Measurements from ENCODE around the gene NUDT19.
"Not testable (repeated sequence)": the region's sequence is repeated elsewhere in the genome, so short reads cannot be mapped to it uniquely, and the experiment has no call there.

The NUDT19 gene

DNA sequence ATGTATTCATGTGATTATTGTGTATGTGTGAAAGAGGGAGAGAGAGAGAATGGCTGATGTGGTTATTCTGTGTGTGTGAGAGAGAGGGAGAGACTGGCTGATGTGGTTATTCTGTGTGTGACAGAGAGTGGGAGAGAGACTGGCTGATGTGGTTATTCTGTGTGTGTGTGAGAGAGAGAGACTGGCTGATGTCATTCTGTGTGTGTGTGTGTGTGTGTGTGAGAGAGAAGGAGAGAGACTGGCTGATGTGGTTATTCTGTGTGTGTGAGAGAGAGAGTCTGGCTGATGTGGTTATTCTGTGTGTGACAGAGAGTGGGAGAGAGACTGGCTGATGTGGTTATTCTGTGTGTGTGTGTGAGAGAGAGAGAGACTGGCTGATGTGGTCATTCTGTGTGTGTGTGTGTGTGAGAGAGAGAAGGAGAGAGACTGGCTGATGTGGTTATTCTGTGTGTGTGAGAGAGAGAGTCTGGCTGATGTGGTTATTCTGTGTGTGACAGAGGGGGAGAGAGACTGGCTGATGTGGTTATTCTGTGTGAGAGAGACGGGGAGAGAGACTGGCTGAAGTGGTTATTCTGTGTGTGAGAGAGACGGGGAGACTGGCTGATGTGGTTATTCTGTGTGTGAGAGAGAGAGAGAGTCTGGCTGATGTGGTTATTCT, 54.1 kb downstream of the NUDT19 start:
- POLR2A ChIA-PET, result interaction anchor here (1.0 kb wide), 1 partner anchor 54 kb away, joined by 3 read pairs; the partner anchor contains the start of gene NUDT19
- TF ChIP-seq, protein P1, sequence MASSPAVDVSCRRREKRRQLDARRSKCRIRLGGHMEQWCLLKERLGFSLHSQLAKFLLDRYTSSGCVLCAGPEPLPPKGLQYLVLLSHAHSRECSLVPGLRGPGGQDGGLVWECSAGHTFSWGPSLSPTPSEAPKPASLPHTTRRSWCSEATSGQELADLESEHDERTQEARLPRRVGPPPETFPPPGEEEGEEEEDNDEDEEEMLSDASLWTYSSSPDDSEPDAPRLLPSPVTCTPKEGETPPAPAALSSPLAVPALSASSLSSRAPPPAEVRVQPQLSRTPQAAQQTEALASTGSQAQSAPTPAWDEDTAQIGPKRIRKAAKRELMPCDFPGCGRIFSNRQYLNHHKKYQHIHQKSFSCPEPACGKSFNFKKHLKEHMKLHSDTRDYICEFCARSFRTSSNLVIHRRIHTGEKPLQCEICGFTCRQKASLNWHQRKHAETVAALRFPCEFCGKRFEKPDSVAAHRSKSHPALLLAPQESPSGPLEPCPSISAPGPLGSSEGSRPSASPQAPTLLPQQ (tag by site-specific recombination; IDR thresholded peaks at IDR 0.05), result 0 out of 2 replicates have a peak, but pooled peaks have one; percentile 33
- peak; percentile 62 for TF ChIP-seq ZFHX2 (tag by site-specific recombination; conservative IDR thresholded peaks at IDR 0.05)
- TF ChIP-seq ZNF548 (tag by site-specific recombination; IDR thresholded peaks at IDR 0.05), result 0 out of 2 replicates have a peak, but pooled peaks have one; percentile 6
- peak; percentile 56; the same call in 1 of the 2 replicates for TF ChIP-seq ZNF366 (tag by site-specific recombination; conservative IDR thresholded peaks at IDR 0.05)
- TF ChIP-seq, protein P2, sequence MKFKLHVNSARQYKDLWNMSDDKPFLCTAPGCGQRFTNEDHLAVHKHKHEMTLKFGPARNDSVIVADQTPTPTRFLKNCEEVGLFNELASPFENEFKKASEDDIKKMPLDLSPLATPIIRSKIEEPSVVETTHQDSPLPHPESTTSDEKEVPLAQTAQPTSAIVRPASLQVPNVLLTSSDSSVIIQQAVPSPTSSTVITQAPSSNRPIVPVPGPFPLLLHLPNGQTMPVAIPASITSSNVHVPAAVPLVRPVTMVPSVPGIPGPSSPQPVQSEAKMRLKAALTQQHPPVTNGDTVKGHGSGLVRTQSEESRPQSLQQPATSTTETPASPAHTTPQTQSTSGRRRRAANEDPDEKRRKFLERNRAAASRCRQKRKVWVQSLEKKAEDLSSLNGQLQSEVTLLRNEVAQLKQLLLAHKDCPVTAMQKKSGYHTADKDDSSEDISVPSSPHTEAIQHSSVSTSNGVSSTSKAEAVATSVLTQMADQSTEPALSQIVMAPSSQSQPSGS (tag by site-specific recombination; IDR thresholded peaks at IDR 0.05; ENCODE audit: low read depth), result 0 out of 2 replicates have a peak, but pooled peaks have one; percentile 20
- TF ChIP-seq ZNF596 (tag by site-specific recombination; IDR thresholded peaks at IDR 0.05), result peak; percentile 62
- TF ChIP-seq, protein P3, sequence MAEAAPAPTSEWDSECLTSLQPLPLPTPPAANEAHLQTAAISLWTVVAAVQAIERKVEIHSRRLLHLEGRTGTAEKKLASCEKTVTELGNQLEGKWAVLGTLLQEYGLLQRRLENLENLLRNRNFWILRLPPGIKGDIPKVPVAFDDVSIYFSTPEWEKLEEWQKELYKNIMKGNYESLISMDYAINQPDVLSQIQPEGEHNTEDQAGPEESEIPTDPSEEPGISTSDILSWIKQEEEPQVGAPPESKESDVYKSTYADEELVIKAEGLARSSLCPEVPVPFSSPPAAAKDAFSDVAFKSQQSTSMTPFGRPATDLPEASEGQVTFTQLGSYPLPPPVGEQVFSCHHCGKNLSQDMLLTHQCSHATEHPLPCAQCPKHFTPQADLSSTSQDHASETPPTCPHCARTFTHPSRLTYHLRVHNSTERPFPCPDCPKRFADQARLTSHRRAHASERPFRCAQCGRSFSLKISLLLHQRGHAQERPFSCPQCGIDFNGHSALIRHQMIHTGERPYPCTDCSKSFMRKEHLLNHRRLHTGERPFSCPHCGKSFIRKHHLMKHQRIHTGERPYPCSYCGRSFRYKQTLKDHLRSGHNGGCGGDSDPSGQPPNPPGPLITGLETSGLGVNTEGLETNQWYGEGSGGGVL (tag by site-specific recombination; IDR thresholded peaks at IDR 0.05), result peak; percentile 92
- 0 out of 2 replicates have a peak, but pooled peaks have one; percentile 39 for TF ChIP-seq ZNF473 (tag by site-specific recombination; IDR thresholded peaks at IDR 0.05)
- TF ChIP-seq, protein P4, sequence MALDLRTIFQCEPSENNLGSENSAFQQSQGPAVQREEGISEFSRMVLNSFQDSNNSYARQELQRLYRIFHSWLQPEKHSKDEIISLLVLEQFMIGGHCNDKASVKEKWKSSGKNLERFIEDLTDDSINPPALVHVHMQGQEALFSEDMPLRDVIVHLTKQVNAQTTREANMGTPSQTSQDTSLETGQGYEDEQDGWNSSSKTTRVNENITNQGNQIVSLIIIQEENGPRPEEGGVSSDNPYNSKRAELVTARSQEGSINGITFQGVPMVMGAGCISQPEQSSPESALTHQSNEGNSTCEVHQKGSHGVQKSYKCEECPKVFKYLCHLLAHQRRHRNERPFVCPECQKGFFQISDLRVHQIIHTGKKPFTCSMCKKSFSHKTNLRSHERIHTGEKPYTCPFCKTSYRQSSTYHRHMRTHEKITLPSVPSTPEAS (tag by site-specific recombination; IDR thresholded peaks at IDR 0.05), result peak; percentile 88
- TF ChIP-seq ZNF266 (tag by site-specific recombination; IDR thresholded peaks at IDR 0.05; ENCODE audit: low read depth), result peak; percentile 31; the same call in 1 of the 2 replicates

DNA sequence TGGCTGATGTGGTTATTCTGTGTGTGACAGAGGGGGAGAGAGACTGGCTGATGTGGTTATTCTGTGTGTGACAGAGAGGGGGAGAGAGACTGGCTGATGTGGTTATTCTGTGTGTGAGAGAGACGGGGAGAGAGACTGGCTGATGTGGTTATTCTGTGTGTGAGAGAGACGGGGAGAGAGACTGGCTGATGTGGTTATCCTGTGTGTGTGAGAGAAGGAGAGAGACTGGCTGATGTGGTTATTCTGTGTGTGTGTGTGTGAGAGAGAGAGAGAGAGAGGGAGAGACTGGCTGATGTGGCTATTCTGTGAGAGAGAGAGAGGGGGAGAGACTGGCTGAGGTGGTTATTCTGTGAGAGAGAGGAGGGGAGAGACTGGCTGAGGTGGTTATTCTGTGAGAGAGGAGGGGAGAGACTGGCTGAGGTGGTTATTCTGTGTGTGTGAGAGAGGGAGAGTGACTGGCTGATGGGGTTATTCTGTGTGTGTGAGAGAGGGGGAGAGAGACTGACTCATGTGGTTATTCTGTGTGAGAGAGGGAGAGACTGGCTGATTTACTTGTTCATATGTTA, 55.1 kb downstream of the NUDT19 start:
- POLR2A ChIA-PET, result not testable (repeated sequence)

More for the DNA sequence above, 54.1 kb downstream of the NUDT19 start:
- not testable (repeated sequence) for H3K36me3 ChIP-seq (ENCODE audit: control insufficient read depth in 2 of 2, insufficient read depth in 1 of 2, low read length in 2 of 2); H3K4me3 ChIP-seq (ENCODE audit: low read depth, low read length); H3K27ac ChIP-seq (ENCODE audit: extremely low read depth, low read depth, low read length); H3K9me3 ChIP-seq (ENCODE audit: control insufficient read depth, insufficient read depth, low read depth, low read length)
- peaks cover 12% of the 10 kb centered on the region for H3K4me1 ChIP-seq (ENCODE audit: control insufficient read depth, insufficient read depth, low read length)
- CTCF ChIA-PET, result interaction anchor here (0.6 to 1.1 kb wide), 4 partner anchors 17 to 438 kb away, joined by 3 to 4 read pairs (median 3); no protein-coding TSS in a partner anchor

More for the DNA sequence above, 55.1 kb downstream of the NUDT19 start:
- H3K4me1 ChIP-seq (ENCODE audit: control insufficient read depth, insufficient read depth, low read length), result peaks cover 12% of the 10 kb centered on the region
- CTCF ChIA-PET, result interaction anchor here (0.6 to 1.7 kb wide), 4 partner anchors 9 to 468 kb away, joined by 3 to 4 read pairs (median 3); no protein-coding TSS in a partner anchor
- H3K36me3 ChIP-seq (ENCODE audit: control insufficient read depth in 2 of 2, insufficient read depth in 1 of 2, low read length in 2 of 2); H3K27ac ChIP-seq (ENCODE audit: extremely low read depth, low read depth, low read length); H3K4me3 ChIP-seq (ENCODE audit: low read depth, low read length); H3K9me3 ChIP-seq (ENCODE audit: control insufficient read depth, insufficient read depth, low read depth, low read length): not testable (repeated sequence)
- TF ChIP-seq GLIS1 (tag by site-specific recombination; IDR thresholded peaks at IDR 0.05) (0 out of 2 replicates have a peak, but pooled peaks have one; percentile 9), PRDM1 (tag by site-specific recombination; IDR thresholded peaks at IDR 0.05) (peak; percentile 77), ZNF473 (tag by site-specific recombination; IDR thresholded peaks at IDR 0.05) (peak; percentile 77; the same call in 1 of the 2 replicates), ZNF596 (tag by site-specific recombination; IDR thresholded peaks at IDR 0.05) (peak; percentile 78)
- TF ChIP-seq, protein P3 (tag by site-specific recombination; IDR thresholded peaks at IDR 0.05), result peak; percentile 98

Data from HEK293 (cell line).